ENCODE measurements around the gene ANKRD61.

GRCh38 chr7:6026820-6027311 lies 4.3 kb upstream of the ANKRD61 start:
- TF ChIP-seq FOXA1 (IDR thresholded peaks at IDR 0.05) (no peak), BHLHE40 (IDR thresholded peaks at IDR 0.05; ENCODE audit: borderline replicate concordance) (no peak), SUZ12 (IDR thresholded peaks at IDR 0.05) (no peak), ZNF384 (IDR thresholded peaks at IDR 0.05) (no peak), L3MBTL2 (conservative IDR thresholded peaks at IDR 0.05) (no peak), FOXM1 (IDR thresholded peaks at IDR 0.05; ENCODE audit: borderline replicate concordance) (no peak), ELF4 (IDR thresholded peaks at IDR 0.05) (no peak)

All from HEK293T (cell line).